IPS-20b (cell line): ENCODE results near the gene ASPG.

Source experiments
- H3K27ac ChIP-seq: one replicate; pipeline ENCODE4 v1.5.1; 2013; ENCODE audit warnings: low read length
- H3K27me3 ChIP-seq: 2 replicates; pipeline ENCODE4 v1.6.1; 2013; ENCODE audit warnings: mild to moderate bottlenecking, low read length, inconsistent platforms; ENCODE audit not compliant: insufficient read depth
- H3K36me3 ChIP-seq: 2 replicates; pipeline ENCODE4 v1.6.1; 2013; ENCODE audit warnings: low read depth, mild to moderate bottlenecking, inconsistent platforms, low read length, moderate library complexity; ENCODE audit not compliant: insufficient read depth
- H3K4me1 ChIP-seq: 2 replicates; pipeline ENCODE4 v1.6.1; 2013; ENCODE audit warnings: mild to moderate bottlenecking, control low read depth, inconsistent platforms, low read length, moderate library complexity; ENCODE audit not compliant: insufficient read depth
- H3K4me3 ChIP-seq: 2 replicates; pipeline ENCODE4 v1.5.1; 2013; ENCODE audit warnings: mild to moderate bottlenecking, low read length, inconsistent platforms
- H3K9ac ChIP-seq: 2 replicates; pipeline ENCODE4 v1.6.1; 2013; ENCODE audit warnings: low read depth, mild to moderate bottlenecking, inconsistent platforms, low read length, moderate library complexity
- H3K9me3 ChIP-seq: 2 replicates; pipeline ENCODE4 v1.6.1; 2013; ENCODE audit warnings: mild to moderate bottlenecking, low read depth, low read length, inconsistent platforms; ENCODE audit not compliant: insufficient read depth

ASPG gene

GRCh38 chr14:104051092-104051813, 34.2 kb upstream of the ASPG start:
- Histone ChIP-seq H3K4me1 (no peaks in the 10 kb centered on the region), H3K27ac (no peak overlapping the region), H3K4me3 (no peak overlapping the region), H3K9ac (no peak overlapping the region), H3K27me3 (no peaks in the 10 kb centered on the region), H3K9me3 (no peaks in the 10 kb centered on the region), H3K36me3 (no peaks in the 10 kb centered on the region)

GRCh38 chr14:104054222-104054905, 31.1 kb upstream of the ASPG start:
- H3K4me1 ChIP-seq = no peaks in the 10 kb centered on the region
- no peaks in the 10 kb centered on the region for H3K36me3 ChIP-seq
- no peaks in the 10 kb centered on the region for H3K9me3 ChIP-seq
- peaks cover 3% of the 10 kb centered on the region; the same call in 1 of the 2 replicates for H3K27me3 ChIP-seq
- no peak overlapping the region for H3K9ac ChIP-seq
- no peak overlapping the region for H3K4me3 ChIP-seq
- no peak overlapping the region for H3K27ac ChIP-seq

GRCh38 chr14:104062281-104062680, 23.2 kb upstream of the ASPG start:
- H3K36me3 ChIP-seq = no peaks in the 10 kb centered on the region
- H3K4me1 ChIP-seq = no peaks in the 10 kb centered on the region
- no peaks in the 10 kb centered on the region; the same call in 1 of the 2 replicates for H3K27me3 ChIP-seq
- H3K27ac ChIP-seq = no peak overlapping the region
- no peak overlapping the region for H3K4me3 ChIP-seq
- no peak overlapping the region for H3K9ac ChIP-seq
- peaks cover 18% of the 10 kb centered on the region for H3K9me3 ChIP-seq

- H3K27ac ChIP-seq = no peak overlapping the region
- no peaks in the 10 kb centered on the region for H3K27me3 ChIP-seq
- H3K9me3 ChIP-seq = peaks cover 24% of the 10 kb centered on the region
- H3K4me1 ChIP-seq = no peaks in the 10 kb centered on the region
- no peaks in the 10 kb centered on the region for H3K36me3 ChIP-seq
- H3K9ac ChIP-seq = no peak overlapping the region
- no peak overlapping the region for H3K4me3 ChIP-seq
Observed at GRCh38 chr14:104064003-104064402, 21.5 kb upstream of the ASPG start.

DNA sequence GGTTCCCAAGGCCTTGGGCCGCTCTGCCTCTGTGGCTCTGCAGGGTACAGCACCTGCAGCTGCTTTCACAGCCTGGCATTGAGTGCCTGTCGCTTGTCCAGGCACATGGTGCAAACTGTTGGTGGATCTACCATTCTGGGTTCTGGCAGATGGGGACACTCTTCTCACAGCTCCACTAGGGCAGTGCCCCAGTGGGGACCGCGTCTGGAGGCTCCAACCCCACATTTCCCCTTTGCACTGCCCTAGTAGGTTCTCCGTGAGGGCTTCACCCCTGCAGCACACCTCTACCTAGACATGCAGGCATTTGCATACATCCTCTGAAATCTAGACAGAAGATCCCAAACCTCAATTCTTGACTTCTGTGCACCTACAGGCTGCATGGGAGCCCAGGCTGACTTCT, 19.2 kb upstream of the ASPG start:
- no peak overlapping the region for H3K27ac ChIP-seq
- peaks cover 24% of the 10 kb centered on the region for H3K9me3 ChIP-seq
- H3K27me3 ChIP-seq = no peaks in the 10 kb centered on the region
- H3K9ac ChIP-seq = no peak overlapping the region
- H3K36me3 ChIP-seq = no peaks in the 10 kb centered on the region
- H3K4me3 ChIP-seq = no peak overlapping the region
- H3K4me1 ChIP-seq = no peaks in the 10 kb centered on the region

DNA sequence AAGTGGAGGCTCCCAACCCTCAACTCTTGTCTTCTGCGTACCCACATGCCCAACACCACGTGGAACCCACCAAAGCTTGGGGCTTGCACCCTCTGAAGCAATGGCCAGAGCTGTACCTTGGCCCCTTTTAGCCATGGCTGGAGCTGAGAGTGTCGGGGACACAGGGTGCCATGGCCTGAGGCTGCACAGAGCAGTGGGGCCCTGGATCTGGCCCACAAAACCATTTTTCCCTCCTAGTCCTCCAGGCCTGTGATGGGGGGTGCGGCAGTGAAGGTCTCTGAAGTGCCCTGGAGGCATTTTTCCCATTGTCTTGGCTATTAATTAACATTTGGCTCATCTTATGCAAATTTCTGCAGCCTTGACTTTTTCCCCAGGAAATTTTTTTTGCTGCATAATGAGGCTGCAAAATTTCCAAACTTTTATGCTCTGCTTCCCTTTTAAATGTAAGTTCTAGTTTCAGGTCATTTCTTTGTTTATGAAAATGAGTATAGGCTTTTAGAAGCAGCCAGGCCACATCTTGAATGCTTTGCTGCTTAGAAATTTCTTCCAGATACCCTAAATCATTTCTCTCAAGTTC, 18.7 kb upstream of the ASPG start:
- Histone ChIP-seq H3K9me3 (peaks cover 24% of the 10 kb centered on the region), H3K4me1 (no peaks in the 10 kb centered on the region), H3K4me3 (no peak overlapping the region), H3K9ac (no peak overlapping the region), H3K36me3 (no peaks in the 10 kb centered on the region), H3K27ac (no peak overlapping the region), H3K27me3 (no peaks in the 10 kb centered on the region)

DNA sequence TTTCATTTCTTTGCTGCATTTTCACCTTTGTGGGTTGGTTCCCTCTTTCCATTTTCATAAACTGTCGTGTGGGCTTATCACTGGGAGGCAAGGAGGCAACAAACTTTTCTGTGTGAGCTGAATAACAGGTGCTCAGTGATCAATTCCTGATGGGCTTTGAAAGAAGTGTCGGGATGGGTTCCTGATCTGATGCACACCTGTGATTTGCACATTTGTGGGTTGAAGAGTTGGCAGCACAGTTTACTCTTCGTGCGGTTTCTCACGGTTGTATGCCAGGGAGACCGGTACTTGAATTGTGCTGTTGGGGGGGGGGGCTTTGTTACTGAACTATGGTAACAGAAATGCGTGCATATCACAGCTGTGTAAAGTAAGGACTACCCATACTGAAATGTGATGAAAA, 16.0 kb upstream of the ASPG start:
- Histone ChIP-seq H3K27ac (no peak overlapping the region), H3K36me3 (no peaks in the 10 kb centered on the region), H3K9me3 (peaks cover 41% of the 10 kb centered on the region), H3K27me3 (no peaks in the 10 kb centered on the region), H3K4me1 (no peaks in the 10 kb centered on the region), H3K9ac (no peak overlapping the region), H3K4me3 (no peak overlapping the region)

DNA sequence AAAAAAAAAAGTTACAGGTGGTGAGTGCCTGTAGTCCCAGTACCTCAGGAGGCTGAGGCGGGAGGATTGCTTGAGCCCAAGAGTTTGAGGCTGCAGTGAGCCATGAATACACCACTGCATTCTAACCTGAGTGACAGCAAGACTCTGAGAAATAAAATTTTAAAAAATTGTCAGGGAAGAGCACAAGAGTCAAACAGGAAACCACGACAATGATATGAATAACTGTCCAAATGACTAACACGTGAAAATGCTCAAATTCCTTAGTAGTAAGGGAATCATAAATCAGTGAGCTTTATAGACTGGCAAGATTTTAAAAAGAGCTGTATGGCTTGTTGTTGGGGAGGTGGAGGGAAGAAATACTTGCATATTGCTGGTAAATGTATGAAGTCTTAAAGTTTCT, 12.9 kb upstream of the ASPG start:
- no peak overlapping the region for H3K27ac ChIP-seq
- H3K36me3 ChIP-seq = no peaks in the 10 kb centered on the region
- no peaks in the 10 kb centered on the region for H3K27me3 ChIP-seq
- peaks cover 19% of the 10 kb centered on the region; the same call in 1 of the 2 replicates for H3K9me3 ChIP-seq
- no peak overlapping the region for H3K9ac ChIP-seq
- H3K4me1 ChIP-seq = no peaks in the 10 kb centered on the region
- H3K4me3 ChIP-seq = no peak overlapping the region

DNA sequence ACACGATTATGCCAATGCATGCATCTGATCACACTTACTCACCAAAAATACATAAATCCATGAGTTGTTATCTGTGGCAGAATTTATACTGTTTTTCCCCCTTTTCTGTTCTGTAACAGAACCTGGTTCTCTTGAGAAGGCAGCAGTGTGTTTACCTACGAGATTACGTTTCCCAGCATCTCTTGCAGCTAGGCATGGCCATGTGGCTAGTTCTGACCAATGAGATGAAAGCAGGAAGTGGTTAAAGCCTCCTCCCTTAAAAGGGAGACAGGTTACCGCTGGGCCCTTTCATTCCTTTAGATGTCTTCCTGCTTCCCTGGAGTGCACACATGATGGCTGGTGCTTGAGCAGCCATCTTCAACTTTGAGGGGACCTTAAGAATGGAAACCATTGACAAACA, 11.7 kb upstream of the ASPG start:
- Histone ChIP-seq H3K27ac (no peak overlapping the region), H3K27me3 (no peaks in the 10 kb centered on the region), H3K9me3 (peaks cover 17% of the 10 kb centered on the region; the same call in 1 of the 2 replicates), H3K4me1 (no peaks in the 10 kb centered on the region), H3K9ac (no peak overlapping the region), H3K36me3 (no peaks in the 10 kb centered on the region), H3K4me3 (no peak overlapping the region)

DNA sequence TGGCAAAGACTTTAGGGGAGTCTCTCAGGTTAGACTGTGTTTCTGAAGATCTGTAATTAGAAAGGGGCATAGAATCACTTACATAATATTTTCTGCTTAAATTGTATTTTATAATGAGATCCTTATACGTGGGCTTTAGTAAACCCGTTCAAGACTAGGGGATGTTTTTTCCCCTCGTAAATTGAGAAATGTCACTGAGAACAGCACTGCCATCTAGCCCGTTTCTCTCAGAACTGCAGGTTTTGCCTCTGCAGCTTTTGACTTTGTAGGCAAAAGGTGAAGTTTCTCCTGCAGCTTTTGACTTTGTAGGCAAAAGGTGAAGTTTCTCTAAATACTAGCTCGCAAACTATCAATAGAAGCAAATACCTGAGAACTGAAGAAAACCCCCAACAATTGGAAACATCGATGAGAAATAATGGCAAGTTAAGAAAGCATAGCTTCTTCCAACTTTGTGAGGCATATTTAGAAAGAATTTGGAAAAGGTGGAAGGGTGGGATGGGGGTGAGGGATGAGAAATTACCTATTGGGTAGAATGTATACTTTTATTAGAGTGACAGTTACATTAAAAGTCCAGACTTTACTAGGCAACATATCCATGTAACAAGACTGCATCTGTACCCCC, 9.9 kb upstream of the ASPG start:
- Histone ChIP-seq H3K9me3 (peaks cover 17% of the 10 kb centered on the region; the same call in 1 of the 2 replicates), H3K27me3 (no peaks in the 10 kb centered on the region), H3K27ac (no peak overlapping the region), H3K4me1 (no peaks in the 10 kb centered on the region), H3K4me3 (no peak overlapping the region), H3K9ac (no peak overlapping the region), H3K36me3 (no peaks in the 10 kb centered on the region)

DNA sequence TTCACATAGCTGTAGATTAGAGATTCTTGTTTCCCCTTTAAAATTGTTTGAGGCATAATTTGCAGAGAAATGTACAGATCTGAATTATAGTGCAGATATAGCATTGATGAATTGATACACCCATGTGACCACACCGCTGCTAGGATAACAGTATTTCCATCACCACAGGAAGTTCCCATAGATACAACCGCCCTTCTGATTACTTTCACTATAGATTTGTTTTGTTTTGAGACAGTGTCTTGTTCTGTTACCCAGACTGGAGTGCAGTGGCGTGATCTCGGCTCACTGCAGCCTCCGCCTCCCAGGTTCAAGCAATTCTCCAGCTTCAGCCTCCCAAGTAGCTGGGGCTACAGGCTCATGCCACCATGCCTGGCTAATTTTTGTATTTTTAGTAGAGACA, 8.8 kb upstream of the ASPG start:
- Histone ChIP-seq H3K4me1 (no peaks in the 10 kb centered on the region), H3K27me3 (no peaks in the 10 kb centered on the region), H3K36me3 (no peaks in the 10 kb centered on the region), H3K9ac (no peak overlapping the region), H3K9me3 (peaks cover 17% of the 10 kb centered on the region; the same call in 1 of the 2 replicates), H3K4me3 (no peak overlapping the region), H3K27ac (no peak overlapping the region)
